Adrenal gland (tissue), 12 donors: ENCODE data around the gene CERT1. TPM values are rescaled to one million over a fixed set of nuclear protein-coding genes. Genes with fewer than 3 reads are reported as not detected.
A peak's percentile ranks its signal among the peaks of the same experiment; 100 is the strongest.

ENCODE experiments used
- DNase-seq, 7 donors: peaks; one replicate each; pipeline ENCODE4 v3.0.0-alpha.2; 2019 to 2020
- H3K27ac ChIP-seq, 5 donors: fragments of 200-600 bp; sonication (generic) in 4 of 5; 1 replicate in 3 of 5; 2 replicates in 2 of 5; pipeline versions ENCODE4 v1.5.1 to v1.8.0; 2016 to 2020; ENCODE audit warnings: mild to moderate bottlenecking in 1 of 5
- H3K27me3 ChIP-seq: fragments of 200-600 bp; 2 replicates; pipeline ENCODE4 v1.8.0; 2021
- H3K36me3 ChIP-seq, 2 donors: fragments of 200-600 bp; replicated peaks in 1 of 2; 1 replicate in 1 of 2; 2 replicates in 1 of 2; pipeline versions ENCODE4 v1.5.1 to v1.8.0; 2018 to 2022
- H3K4me1 ChIP-seq, 2 donors: fragments of 200-600 bp; replicated peaks in 1 of 2; 1 replicate in 1 of 2; 2 replicates in 1 of 2; pipeline versions ENCODE4 v1.5.1 to v1.8.0; 2018 to 2021
- H3K4me3 ChIP-seq, 4 donors: fragments of 200-600 bp; sonication (generic) in 3 of 4; one replicate each; pipeline ENCODE4 v1.5.1; 2016 to 2018
- H3K9me3 ChIP-seq, 3 donors: fragments of 200-600 bp; sonication (generic) in 1 of 3; replicated peaks in 1 of 3; 1 replicate in 2 of 3; 2 replicates in 1 of 3; pipeline versions ENCODE4 v1.5.1 to v1.8.0; 2016 to 2021
- POLR2A ChIP-seq, 2 donors: fragments of 450-650 bp; IDR thresholded peaks; one replicate each; pipeline ENCODE4 v1.6.1; 2017; ENCODE audit warnings: antibody characterized with exemption in 2 of 2, mild to moderate bottlenecking in 2 of 2, moderate library complexity in 1 of 2
- WGBS, 4 donors: extraction: QIAGEN DNeasy Blood & Tissue Kit in 2 of 4; methylation state at CpG; one replicate each; pipeline versions ENCODE4 v1.1.5 to v1.1.7; 2013 to 2017; 5-methylcytosine and 5-hydroxymethylcytosine counted together
- intact Hi-C, 2 donors: fragments of 100-400 bp; cut with DNase I; formaldehyde crosslinking; loops; one replicate each; pipeline versions ENCODE4 v1.14.1 to v1.15.0; 2022 to 2023
- polyA plus RNA-seq, 3 donors: library from polyadenylated mRNA; stranded (reverse); fragments of 200-250 nt in 2 of 3; fragments of 350-450 nt in 1 of 3; fragmentation: Illumina TruSeq in 1 of 3; extraction: RNeasy Lipid Tissue Mini Kit (QIAGEN cat#74804) in 1 of 3; gene quantifications; one replicate each; pipeline ENCODE4 v1.2.3, GENCODE V29; 2013 to 2014
- total RNA-seq, 9 donors: library from RNA; depleted of rRNA in 4 of 9; stranded (reverse); fragments of >200 nt in 4 of 9; fragments of 120-200 nt in 1 of 9; fragmentation: NEBNext Ultra II Directional in 1 of 9; extraction: Animal tissue kit (Norgen Biotek cat#: 25700) in 1 of 9; gene quantifications; one replicate each; pipeline versions ENCODE4 v1.1.0 to v1.2.4, GENCODE V29; 2013 to 2023
- TF ChIP-seq, protein P1 (sequence below), 6 experiments: fragments of 450-650 bp in 4 of 6; fragments of 200-600 bp in 2 of 6; sonication (generic) in 1 of 6; IDR thresholded peaks; 1 replicate in 5 of 6; 2 replicates in 1 of 6; pipeline versions ENCODE4 v1.5.1 to v1.8.0; 2016 to 2021; ENCODE audit warnings: antibody characterized with exemption in 6 of 6, mild to moderate bottlenecking in 2 of 6, moderate library complexity in 1 of 6
- donor health status: healthy with polysubstance abuse.
- donor health status: Bipolar disorder and iron deficiency.
- donor health status: DM: yes; HTN: yes; CAD: no.
- donor health status: DM: no; HTN: no; CAD: no.
- donor health status: DM: no; HTN: no; CAD: no.
- donor health status: DM: yes; HTN: yes; CAD: no.

CERT1 gene
- total and polyA plus RNA-seq, 12 donors: 5.7 to 67.6 (median 50.4) TPM

DNA sequence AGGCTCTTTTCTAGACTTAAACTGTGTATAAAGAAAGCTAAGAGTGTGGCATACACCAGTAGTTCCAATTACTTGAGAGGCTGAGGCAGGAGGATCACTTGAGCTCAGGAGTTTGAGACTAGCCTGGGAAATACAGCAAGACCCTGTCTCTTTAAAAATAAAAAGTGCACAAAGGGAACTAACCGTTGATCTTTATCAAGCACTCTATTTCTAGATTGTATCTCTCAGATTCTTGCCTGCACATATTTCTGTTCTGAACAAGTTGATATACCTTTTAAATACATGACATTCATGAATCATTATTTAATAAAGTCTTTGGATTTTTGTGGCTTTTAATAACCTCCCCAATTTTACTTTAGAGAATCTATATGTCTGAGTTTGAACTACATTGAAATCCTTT, 127.2 kb downstream of the CERT1 start:
- intact Hi-C loops: no loop called here
- Histone ChIP-seq H3K9me3 (no peaks in the 10 kb centered on the region), H3K27ac (no peak overlapping the region), H3K4me3 (no peak overlapping the region), H3K27me3 (no peaks in the 10 kb centered on the region), H3K4me1 (peaks cover 0 to 13% of the 10 kb centered on the region in 2 donors), H3K36me3 (peaks cover 0 to 33% of the 10 kb centered on the region in 2 donors)
- WGBS, 4 donors: 12 to 23% (median 20%) methylated on average over 1 of the region's 1 CpG
- TF ChIP-seq, protein P1, sequence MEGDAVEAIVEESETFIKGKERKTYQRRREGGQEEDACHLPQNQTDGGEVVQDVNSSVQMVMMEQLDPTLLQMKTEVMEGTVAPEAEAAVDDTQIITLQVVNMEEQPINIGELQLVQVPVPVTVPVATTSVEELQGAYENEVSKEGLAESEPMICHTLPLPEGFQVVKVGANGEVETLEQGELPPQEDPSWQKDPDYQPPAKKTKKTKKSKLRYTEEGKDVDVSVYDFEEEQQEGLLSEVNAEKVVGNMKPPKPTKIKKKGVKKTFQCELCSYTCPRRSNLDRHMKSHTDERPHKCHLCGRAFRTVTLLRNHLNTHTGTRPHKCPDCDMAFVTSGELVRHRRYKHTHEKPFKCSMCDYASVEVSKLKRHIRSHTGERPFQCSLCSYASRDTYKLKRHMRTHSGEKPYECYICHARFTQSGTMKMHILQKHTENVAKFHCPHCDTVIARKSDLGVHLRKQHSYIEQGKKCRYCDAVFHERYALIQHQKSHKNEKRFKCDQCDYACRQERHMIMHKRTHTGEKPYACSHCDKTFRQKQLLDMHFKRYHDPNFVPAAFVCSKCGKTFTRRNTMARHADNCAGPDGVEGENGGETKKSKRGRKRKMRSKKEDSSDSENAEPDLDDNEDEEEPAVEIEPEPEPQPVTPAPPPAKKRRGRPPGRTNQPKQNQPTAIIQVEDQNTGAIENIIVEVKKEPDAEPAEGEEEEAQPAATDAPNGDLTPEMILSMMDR (IDR thresholded peaks at IDR 0.05): no peak
- TF ChIP-seq POLR2A (IDR thresholded peaks at IDR 0.05): no peak
- no peak for DNase-seq

DNA sequence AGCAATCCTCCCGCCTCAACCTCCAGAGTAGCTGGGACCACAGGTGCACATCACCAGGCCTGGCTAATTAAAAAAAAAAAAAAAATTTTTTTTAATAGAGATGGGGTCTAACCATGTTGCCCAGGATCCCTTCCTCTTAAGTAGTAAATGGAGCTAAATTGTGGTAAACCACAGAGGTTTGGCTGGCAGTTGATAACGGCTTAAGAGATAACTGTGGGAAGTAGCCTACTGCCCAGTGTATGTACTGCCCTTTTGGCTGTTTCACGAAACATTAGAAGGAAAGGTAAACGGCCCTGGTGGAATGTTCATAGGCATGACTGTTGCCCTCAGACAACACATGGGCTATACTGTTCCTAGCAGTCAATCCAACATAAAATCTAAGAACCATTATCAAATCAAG, 130.0 kb downstream of the CERT1 start:
- Histone ChIP-seq H3K4me3 (no peak overlapping the region), H3K36me3 (peaks cover 0 to 39% of the 10 kb centered on the region in 2 donors)
- intact Hi-C loops: no loop called here

DNA sequence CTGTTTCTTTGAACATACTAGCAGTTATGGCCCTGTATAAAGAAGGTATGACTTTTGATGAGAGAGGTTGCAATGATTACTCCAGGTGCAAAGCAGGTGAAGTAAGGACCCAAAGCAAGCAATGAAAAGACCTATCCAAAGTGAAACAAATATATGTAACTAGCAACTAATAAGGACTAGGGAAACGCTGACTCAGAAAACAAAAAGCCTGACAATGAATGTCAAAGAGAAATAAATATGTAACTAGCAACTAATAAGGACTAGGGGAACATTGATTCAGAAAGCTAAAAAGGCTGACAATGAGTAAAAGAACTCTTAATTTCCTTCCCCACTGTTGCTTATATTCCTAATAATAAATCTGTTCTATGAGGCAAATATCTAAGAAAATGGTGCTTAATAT, 131.3 kb downstream of the CERT1 start:
- no peaks in the 10 kb centered on the region for H3K27me3 ChIP-seq
- 88 to 97% (median 92%) methylated on average over 1 of the region's 1 CpG for WGBS, 4 donors
- peaks cover 0 to 13% of the 10 kb centered on the region in 2 donors for H3K4me1 ChIP-seq
- peaks cover 0 to 32% of the 10 kb centered on the region in 2 donors for H3K36me3 ChIP-seq
- H3K4me3 ChIP-seq: no peak overlapping the region
- no peak for TF ChIP-seq POLR2A (IDR thresholded peaks at IDR 0.05)
- TF ChIP-seq, protein P1 (IDR thresholded peaks at IDR 0.05): no peak
- H3K27ac ChIP-seq: no peak overlapping the region
- no peaks in the 10 kb centered on the region for H3K9me3 ChIP-seq
- intact Hi-C loops: no loop called here
- DNase-seq: no peak

More for the DNA sequence above, 130.0 kb downstream of the CERT1 start:
- Histone ChIP-seq H3K27ac (peak overlapping the region in 1 of 5 donors; percentile 8), H3K27me3 (no peaks in the 10 kb centered on the region), H3K9me3 (no peaks in the 10 kb centered on the region), H3K4me1 (peaks cover 0 to 13% of the 10 kb centered on the region in 2 donors)
- TF ChIP-seq, protein P1 (IDR thresholded peaks at IDR 0.05): no peak
- no peak for TF ChIP-seq POLR2A (IDR thresholded peaks at IDR 0.05)
- WGBS, 4 donors: 55 to 82% (median 65%) methylated on average over 4 of the region's 4 CpGs
- no peak for DNase-seq

DNA sequence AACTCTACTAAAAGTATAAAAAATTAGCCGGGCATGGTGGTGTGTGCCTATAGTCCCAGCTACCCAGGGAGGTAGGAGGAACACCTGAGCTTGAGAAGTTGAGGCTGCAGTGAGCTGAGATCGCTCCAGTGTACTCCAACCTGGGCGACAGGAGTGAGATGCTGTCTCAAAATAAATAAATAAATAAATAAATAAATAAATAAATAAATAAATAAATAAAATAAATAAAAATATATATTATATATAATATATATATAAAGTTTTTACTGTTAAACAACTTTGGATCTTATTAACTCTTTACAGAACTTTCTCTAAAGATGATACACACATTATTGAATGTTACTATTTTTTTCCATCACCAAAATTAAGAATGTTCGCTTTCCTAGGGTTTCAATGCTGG, 136.0 kb downstream of the CERT1 start:
- 90 to 97% (median 96%) methylated on average over 4 of the region's 4 CpGs for WGBS, 4 donors
- Histone ChIP-seq H3K9me3 (no peaks in the 10 kb centered on the region), H3K27me3 (no peaks in the 10 kb centered on the region), H3K36me3 (peaks cover 0 to 16% of the 10 kb centered on the region in 2 donors), H3K27ac (peak overlapping the region in 2 of 5 donors; percentile 68 to 87), H3K4me3 (no peak overlapping the region), H3K4me1 (peaks cover 17 to 21% of the 10 kb centered on the region in 2 donors)
- TF ChIP-seq POLR2A (IDR thresholded peaks at IDR 0.05): no peak
- TF ChIP-seq, protein P1 (IDR thresholded peaks at IDR 0.05): no peak
- intact Hi-C loops: no loop called here
- no peak for DNase-seq
